Mononuclear cell (primary cell): ENCODE results near the gene MEX3B. TPM values are rescaled to one million over a fixed set of nuclear protein-coding genes. Genes with fewer than 3 reads are reported as not detected.
A peak's percentile ranks its signal among the peaks of the same experiment; 100 is the strongest.

Experiments
- H3K27me3 ChIP-seq: 2 replicates; pipeline ENCODE4 v1.6.0; 2011; ENCODE audit warnings: low read length, control low read depth; ENCODE audit not compliant: insufficient read depth
- H3K4me1 ChIP-seq: 2 replicates; pipeline ENCODE4 v1.5.1; 2011; ENCODE audit warnings: mild to moderate bottlenecking, low read length, control low read depth; ENCODE audit not compliant: insufficient read depth
- H3K4me3 ChIP-seq: 2 replicates; pipeline ENCODE4 v1.5.1; 2011; ENCODE audit warnings: mild to moderate bottlenecking, low read length, moderate library complexity
- H3K9me3 ChIP-seq: 2 replicates; pipeline ENCODE4 v1.5.1; 2011; ENCODE audit warnings: low read depth, mild to moderate bottlenecking, control low read depth, low read length
- total RNA-seq: library from RNA; depleted of rRNA; stranded (reverse); fragments of >200 nt; gene quantifications from one replicate; pipeline ENCODE4 v1.2.3, GENCODE V29; 2012

The MEX3B gene
- total RNA-seq, 1 donor: 1.3 TPM

- peaks cover 17% of the 10 kb centered on the region for H3K27me3 ChIP-seq
- no peak overlapping the region for H3K4me3 ChIP-seq
- H3K4me1 ChIP-seq: no peaks in the 10 kb centered on the region
- no peaks in the 10 kb centered on the region for H3K9me3 ChIP-seq
These were observed 15.0 kb upstream of the MEX3B start for GRCh38 chr15:82060817-82061216.

- no peaks in the 10 kb centered on the region for H3K9me3 ChIP-seq
- H3K4me1 ChIP-seq: no peaks in the 10 kb centered on the region
- no peak overlapping the region for H3K4me3 ChIP-seq
- H3K27me3 ChIP-seq: peaks cover 17% of the 10 kb centered on the region
These were observed 12.8 kb upstream of the MEX3B start for GRCh38 chr15:82058517-82059204.

- no peaks in the 10 kb centered on the region for H3K9me3 ChIP-seq
- H3K27me3 ChIP-seq: peaks cover 15% of the 10 kb centered on the region
- no peak overlapping the region for H3K4me3 ChIP-seq
- no peaks in the 10 kb centered on the region for H3K4me1 ChIP-seq
These were observed 12.2 kb upstream of the MEX3B start for GRCh38 chr15:82058026-82058425.

GRCh38 chr15:82056958-82057823 is 11.4 kb upstream of the MEX3B start:
- Histone ChIP-seq H3K9me3 (no peaks in the 10 kb centered on the region), H3K27me3 (peaks cover 15% of the 10 kb centered on the region), H3K4me1 (no peaks in the 10 kb centered on the region), H3K4me3 (no peak overlapping the region)

- H3K4me1 ChIP-seq: peaks cover 4% of the 10 kb centered on the region
These were observed 6.9 kb upstream of the MEX3B start for GRCh38 chr15:82052751-82053150.

GRCh38 chr15:82051664-82052063 is 5.8 kb upstream of the MEX3B start:
- peaks cover 16% of the 10 kb centered on the region for H3K27me3 ChIP-seq
- no peaks in the 10 kb centered on the region for H3K9me3 ChIP-seq
- peaks cover 10% of the 10 kb centered on the region for H3K4me1 ChIP-seq
- no peak overlapping the region for H3K4me3 ChIP-seq

More at GRCh38 chr15:82052751-82053150, 6.9 kb upstream of the MEX3B start:
- Histone ChIP-seq H3K4me3 (no peak overlapping the region), H3K27me3 (peaks cover 22% of the 10 kb centered on the region), H3K9me3 (no peaks in the 10 kb centered on the region)

GRCh38 chr15:82048811-82049210 is 3.0 kb upstream of the MEX3B start:
- peaks cover 24% of the 10 kb centered on the region for H3K4me1 ChIP-seq
- peaks cover 16% of the 10 kb centered on the region for H3K27me3 ChIP-seq
- no peaks in the 10 kb centered on the region for H3K9me3 ChIP-seq
- H3K4me3 ChIP-seq: no peak overlapping the region

GRCh38 chr15:82047453-82048400 is 1.9 kb upstream of the MEX3B start:
- Histone ChIP-seq H3K4me3 (peak overlapping the region; percentile 68), H3K27me3 (peaks cover 16% of the 10 kb centered on the region), H3K4me1 (peaks cover 24% of the 10 kb centered on the region), H3K9me3 (no peaks in the 10 kb centered on the region)

- H3K4me1 ChIP-seq: peaks cover 24% of the 10 kb centered on the region
- no peaks in the 10 kb centered on the region for H3K9me3 ChIP-seq
- H3K4me3 ChIP-seq: peak overlapping the region; percentile 68
- peaks cover 16% of the 10 kb centered on the region for H3K27me3 ChIP-seq
These were observed 1.0 kb upstream of the MEX3B start for GRCh38 chr15:82046666-82047452.

GRCh38 chr15:82045179-82045891 is 483 bp downstream of the MEX3B start:
- peaks cover 16% of the 10 kb centered on the region for H3K27me3 ChIP-seq
- no peaks in the 10 kb centered on the region for H3K9me3 ChIP-seq
- H3K4me3 ChIP-seq: peak overlapping the region; percentile 42
- H3K4me1 ChIP-seq: peaks cover 24% of the 10 kb centered on the region

GRCh38 chr15:82044373-82045178 is 1.2 kb downstream of the MEX3B start:
- Histone ChIP-seq H3K4me1 (peaks cover 24% of the 10 kb centered on the region), H3K4me3 (peak overlapping the region; percentile 42), H3K27me3 (peaks cover 16% of the 10 kb centered on the region), H3K9me3 (no peaks in the 10 kb centered on the region)

- Histone ChIP-seq H3K4me1 (peaks cover 24% of the 10 kb centered on the region), H3K27me3 (peaks cover 15% of the 10 kb centered on the region), H3K9me3 (no peaks in the 10 kb centered on the region), H3K4me3 (peak overlapping the region; percentile 42)
These were observed 1.9 kb downstream of the MEX3B start for GRCh38 chr15:82043796-82044372.
